Activated CD4-positive, alpha-beta T cell treated with anti-CD3 and anti-CD28 coated beads, Interleukin-2, amount 50 U/mL, for 16 hours (primary cell): ENCODE results near the gene MYL9.
"Not testable (repeated sequence)": the region's sequence is repeated elsewhere in the genome, so short reads cannot be mapped to it uniquely, and the experiment has no call there.

Source experiments
- DNase-seq: peaks from one replicate; pipeline ENCODE4 v3.0.0-alpha.2; 2020

MYL9 gene

DNA sequence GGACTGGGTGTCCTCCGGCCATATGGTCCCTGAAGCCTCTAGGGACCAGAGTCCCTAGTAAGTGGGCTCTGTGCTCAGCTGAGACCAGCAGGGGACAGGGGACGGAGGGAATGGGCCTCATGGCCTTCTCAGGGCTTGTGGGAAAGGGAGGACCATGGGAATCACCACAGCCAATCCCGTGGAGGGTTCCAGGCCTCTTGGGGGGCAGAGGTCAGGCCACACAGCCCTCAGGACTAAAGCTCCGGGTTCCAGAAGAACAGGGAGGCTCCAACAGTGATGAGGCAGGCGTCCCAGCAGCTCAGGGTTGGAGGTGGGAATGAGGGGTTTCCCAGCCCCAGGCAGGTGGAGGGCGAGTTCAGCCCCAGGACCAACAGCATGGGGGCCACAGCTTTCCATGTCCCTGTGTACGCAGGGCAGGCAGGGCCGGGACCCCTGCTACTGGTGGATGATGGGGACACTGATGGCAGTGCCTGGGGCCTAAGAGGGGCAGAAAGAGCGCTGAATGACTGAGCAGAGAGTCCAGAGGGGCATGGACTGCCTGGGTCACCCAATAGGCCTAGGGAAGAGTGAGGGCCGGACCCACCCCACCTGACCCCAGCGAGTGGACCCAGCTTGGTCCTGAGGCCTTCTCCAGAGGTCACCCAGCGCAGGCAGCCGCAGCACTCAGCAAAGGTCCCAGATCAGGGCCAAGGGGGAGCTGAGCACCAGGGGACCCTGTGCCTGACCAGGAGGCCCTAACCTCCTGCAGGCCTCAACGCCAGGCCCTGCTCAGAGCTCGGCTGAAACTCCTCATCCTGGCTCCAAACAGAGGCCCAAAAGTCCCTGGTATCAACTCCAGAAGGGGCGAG is 8.8 kb downstream of the MYL9 start:
- DNase-seq, result no peak

- DNase-seq, result no peak
Measured at GRCh38 chr20:36550790-36551299, 9.5 kb downstream of the MYL9 start.

GRCh38 chr20:36555248-36555647 is 13.9 kb downstream of the MYL9 start:
- no peak for DNase-seq

DNA sequence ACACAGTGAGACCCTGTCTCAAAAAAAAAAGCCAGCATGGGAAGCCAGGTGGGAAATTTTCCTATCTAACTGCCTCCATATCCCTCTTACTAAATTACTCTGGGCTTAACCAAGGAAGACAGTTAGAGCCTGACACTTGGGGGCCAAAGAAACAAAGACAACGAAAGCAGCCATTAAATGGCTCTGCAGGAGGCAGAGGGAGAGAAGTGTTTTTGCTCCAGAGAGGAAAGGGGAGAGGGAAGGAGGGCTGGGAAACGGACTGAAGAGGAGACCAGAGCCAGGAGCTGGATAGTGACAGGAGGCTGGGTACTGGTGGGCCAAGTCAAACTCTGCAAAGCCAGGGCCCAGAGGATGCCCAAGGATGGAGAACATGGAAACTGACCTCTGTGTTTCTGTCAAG is 21.4 kb downstream of the MYL9 start:
- DNase-seq, result no peak

- DNase-seq, result no peak
Measured at GRCh38 chr20:36563374-36563773, 22.1 kb downstream of the MYL9 start.

- not testable (repeated sequence) for DNase-seq
Measured at GRCh38 chr20:36564078-36564725, 22.9 kb downstream of the MYL9 start.

GRCh38 chr20:36564726-36565121 is 23.4 kb downstream of the MYL9 start:
- DNase-seq, result not testable (repeated sequence)

DNA sequence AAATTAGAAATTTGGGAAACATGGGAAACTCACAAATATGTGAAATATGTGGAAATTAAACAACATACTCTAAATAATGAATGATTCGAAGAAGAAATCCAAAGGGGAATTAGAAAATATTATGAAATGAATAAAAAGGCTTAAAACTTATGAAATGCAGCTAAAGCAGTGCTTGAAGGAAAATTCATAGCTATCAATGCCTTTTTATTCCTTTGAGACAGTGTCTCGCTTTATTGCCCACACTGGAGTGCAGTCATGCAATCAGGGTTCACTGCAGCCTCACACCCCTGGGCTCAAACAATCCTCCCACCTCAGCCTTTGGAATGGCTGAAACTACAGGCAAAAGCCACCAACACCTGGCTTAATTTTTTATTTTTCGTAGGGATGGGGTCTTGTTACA is 24.2 kb downstream of the MYL9 start:
- no peak for DNase-seq

DNA sequence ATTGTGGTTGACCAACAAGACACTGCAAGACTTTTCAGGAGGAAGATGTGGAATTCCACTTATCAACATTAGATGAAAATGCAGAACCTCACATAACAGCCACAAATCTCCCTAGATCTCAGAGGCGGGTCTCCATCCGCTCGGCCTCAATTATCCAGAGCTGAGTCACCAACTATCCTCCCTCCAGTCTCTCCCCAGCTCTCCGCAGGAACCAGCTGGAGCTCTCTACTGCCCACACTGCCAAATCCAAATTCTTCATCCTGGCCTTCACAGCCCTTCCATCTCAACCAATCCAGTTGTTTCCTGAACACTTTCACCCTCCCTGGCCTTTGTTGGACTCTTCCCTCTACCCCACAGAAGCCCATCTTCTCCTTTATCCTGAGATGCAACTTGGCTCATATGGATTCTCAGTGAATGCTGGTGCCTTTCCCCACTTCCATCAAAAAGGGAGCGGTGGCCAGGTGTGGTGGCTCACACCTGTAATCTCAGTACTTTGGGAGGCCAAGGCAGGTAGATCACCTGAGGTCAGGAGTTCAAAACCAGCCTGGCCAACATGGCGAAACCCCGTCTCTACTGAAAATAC is 28.6 kb downstream of the MYL9 start:
- DNase-seq, result no peak

DNA sequence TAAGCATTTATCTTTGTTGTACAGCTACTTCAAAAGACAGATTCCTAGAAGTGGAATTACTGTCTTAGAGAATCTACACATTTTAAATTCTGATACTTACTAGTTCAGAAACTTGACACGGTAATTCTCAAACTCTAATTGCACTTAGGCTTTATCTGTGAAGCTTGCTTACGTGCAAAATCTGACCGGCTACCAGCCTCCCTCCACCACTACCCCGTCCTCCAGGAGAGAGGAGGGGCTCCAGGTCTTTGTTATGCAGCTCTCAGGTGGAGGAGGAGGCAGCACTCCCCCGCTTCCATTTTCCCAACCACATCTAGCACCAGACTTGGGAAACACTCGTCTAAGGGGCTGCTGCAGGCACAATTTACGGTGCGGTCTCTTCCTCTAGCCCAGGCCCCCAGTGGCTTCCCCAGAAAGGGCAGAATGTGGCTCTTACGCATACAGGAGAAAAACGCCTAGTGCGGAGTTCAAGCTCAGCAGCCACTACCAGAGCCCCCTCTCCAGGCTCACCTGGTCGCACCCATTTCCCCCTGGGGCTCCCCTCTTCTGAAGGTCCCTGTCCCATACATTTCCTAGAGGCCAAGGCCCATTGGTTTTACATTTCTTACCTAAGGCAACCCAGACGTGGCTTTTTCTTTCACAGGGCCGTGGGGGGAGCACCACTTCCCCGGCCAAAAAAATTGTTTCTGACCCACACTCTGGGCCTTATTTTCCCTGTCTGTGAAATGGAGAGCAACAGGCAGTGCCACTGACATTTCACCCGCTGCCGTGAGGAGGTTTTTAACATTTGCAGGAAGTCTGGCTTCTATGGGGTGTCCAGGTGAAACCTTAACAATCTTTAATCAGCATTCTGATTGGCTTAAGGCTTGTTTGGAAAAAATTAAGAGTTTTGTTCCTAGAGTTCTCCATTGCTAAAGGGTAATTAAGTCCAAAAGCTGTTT is 30.5 kb downstream of the MYL9 start:
- DNase-seq, result no peak

GRCh38 chr20:36572701-36573102 is 31.4 kb downstream of the MYL9 start:
- peak; percentile 56 for DNase-seq

DNA sequence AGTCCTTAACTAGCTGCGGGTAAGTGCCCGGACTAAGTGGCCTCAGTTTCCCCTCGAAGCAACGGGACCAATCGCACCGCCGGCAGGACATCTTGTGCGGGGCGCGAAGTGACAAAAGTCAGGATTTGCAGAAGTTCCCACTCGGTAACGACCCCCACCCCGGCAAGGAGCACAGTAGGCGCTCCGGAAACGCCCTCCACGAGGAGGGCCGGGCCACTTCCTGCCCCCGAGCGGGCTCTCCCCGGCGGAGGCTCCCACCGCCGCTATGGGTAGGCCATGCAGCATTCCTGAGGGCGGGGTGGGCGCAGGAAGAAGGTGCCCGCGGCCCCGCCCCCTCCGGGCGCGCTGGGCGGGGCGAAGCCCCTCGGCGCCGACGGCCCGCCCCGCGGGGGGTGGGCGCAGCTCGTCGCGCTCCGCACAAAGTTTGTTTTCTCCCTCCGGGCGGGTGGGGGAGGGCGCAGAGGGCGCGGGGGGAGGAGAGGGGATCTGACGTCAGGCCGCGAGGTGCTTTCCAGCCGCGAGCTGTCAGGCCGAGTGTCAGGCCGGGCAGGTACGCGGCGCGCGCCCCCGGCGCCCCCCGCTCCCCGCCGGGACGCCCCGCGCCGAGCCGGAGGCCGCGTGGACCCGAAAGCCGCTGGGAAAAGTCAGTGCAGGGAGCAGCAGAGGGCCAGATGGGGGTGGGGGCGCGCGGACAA is 31.9 kb downstream of the MYL9 start, which contains the start of gene TGIF2:
Gene TGIF2 (plus strand): TSS at position 495 of the 695 bp plus-strand sequence. CDS start 5,178 bp downstream, outside the sequence.
- peak; percentile 91 for DNase-seq

DNA sequence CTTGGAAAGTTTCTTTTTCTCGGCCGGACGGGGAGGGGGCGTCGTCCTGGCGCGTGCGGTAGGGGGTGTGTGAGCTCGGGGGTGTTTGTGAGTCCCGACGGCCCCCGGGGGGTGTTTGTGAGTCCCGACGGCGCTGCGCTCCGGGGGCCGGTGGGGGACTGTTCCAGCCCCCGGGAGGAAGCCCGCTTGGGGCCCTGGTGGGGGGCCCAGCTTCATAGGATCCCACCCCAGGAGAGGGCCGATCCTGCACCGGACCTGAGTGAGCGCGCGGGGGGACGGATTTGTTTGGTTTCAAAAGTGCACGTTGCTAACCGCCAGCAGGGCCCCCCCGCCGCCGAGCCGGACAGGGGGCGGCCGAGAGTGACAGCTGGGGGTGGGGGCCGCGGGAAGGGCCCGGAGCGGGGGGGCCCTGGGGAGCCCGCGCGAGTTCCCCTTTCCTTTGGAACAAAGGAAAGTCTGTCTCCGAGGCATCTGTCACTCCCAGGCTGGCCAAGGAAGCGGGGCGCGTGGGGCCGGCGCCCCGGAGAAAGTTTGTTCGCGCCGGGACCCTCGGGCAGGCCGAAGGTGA is 32.6 kb downstream of the MYL9 start:
- no peak for DNase-seq

GRCh38 chr20:36574366-36575135 is 33.2 kb downstream of the MYL9 start:
- DNase-seq, result peak; percentile 38

- DNase-seq, result no peak
Measured at GRCh38 chr20:36576081-36576445, 34.7 kb downstream of the MYL9 start.

DNA sequence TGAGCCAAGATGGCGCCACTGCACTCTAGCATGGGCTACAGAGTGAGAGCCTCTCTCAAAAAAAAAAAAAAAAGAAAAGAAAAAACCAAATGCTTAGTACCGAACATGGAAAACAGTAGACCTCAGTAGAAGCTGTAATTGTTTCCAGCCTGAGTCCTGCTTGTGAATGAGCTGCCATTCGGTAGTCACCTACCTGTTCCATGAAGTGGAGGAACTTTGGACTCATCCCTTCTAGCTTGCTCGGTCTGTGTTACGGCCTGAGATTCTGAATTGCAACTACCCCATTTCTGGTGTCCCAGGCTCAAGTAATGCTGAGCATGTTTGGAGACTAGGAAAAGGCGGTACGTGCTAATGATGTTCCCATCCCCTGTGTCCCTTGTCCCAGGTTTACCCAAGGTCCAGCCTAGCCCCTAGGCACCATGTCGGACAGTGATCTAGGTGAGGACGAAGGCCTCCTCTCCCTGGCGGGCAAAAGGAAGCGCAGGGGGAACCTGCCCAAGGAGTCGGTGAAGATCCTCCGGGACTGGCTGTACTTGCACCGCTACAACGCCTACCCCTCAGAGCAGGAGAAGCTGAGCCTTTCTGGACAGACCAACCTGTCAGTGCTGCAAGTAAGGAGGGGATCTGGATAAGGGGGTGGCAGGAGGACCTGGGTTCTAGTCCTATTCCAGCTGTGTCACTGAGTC is 37.2 kb downstream of the MYL9 start:
- DNase-seq, result no peak

- no peak for DNase-seq
Measured at GRCh38 chr20:36579996-36580545, 38.8 kb downstream of the MYL9 start.

DNA sequence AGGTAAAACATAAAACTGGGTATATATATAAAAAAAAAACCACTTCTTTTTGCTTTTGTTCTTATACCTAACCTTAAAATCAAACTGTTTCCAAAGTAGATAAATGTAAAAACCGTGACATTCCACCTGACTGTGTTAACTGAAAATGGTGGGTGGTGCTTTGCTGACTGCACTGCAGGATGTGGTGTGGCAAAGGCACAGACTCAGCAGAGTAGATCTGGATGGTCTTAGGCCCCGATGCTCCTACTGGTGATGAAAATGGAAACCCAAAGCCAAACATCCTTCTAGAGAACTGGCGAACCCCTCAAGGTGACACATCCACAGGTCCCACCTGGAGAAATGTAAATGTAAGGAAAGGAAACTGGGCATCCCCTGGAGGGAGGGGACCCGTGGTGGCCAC is 41.0 kb downstream of the MYL9 start:
- peak; percentile 52 for DNase-seq

DNA sequence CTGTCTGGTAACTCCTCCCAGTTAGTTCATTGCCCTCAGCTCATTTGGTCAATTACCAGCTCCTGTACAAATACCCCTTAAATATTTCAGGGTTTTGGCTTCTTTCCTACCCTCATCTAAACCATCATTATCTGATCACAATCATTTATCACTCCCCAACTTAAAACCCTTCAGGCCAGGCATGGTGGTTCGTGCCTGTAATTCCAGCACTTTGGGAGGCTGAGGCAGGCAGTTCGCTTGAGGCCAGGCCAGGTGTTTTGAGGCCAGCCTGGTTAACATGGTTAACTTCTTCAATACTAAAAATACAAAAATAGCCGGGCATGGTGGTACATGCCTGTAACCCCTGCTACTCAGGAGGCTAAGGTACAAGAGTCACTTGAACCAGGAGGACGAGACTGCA is 41.5 kb downstream of the MYL9 start:
- no peak for DNase-seq

DNA sequence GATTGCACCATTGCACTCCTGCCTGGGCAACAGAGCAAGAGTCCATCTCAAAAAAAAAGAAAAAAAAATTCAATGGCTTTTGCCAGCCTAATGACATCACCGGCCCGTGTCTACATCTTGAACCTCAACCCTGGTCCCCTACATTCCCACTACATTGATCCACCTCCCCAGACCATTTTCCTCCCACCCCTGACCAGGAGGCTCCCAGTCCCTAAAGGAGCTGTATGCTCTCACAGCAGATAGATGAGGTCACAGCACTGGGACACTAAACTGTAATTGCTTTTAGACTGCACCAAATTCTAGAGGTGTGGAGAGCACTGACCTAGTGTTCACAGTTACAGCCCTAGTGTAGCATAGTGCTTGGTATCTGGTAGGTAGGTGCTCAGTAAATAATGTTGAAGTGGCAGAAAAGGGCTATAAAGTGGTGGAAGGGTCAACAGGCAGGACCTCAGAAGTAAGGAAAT is 42.7 kb downstream of the MYL9 start:
- DNase-seq, result no peak
